Fibroblast of the aortic adventitia (primary cell): Measurements from ENCODE around the gene PHF21B. TPM values are rescaled to one million over a fixed set of nuclear protein-coding genes. Genes with fewer than 3 reads are reported as not detected.

ENCODE experiments used
- DNase-seq: peaks from one replicate; pipeline ENCODE4 v3.0.0-alpha.2; 2010; ENCODE audit warnings: low read depth
- H3K4me3 ChIP-seq: 2 replicates; pipeline ENCODE4 v1.5.1; 2011; ENCODE audit warnings: low read depth, mild to moderate bottlenecking, control low read depth, low read length, moderate library complexity
- total RNA-seq: library from RNA; depleted of rRNA; stranded (reverse); fragments of >200 nt; gene quantifications from 2 replicates; pipeline ENCODE4 v1.2.3, GENCODE V29; 2012; ENCODE audit warnings: low replicate concordance
- TF ChIP-seq, protein P1 (sequence below): IDR thresholded peaks from 2 replicates; pipeline ENCODE4 v1.5.1; 2011; ENCODE audit warnings: mild to moderate bottlenecking, low read length, control low read depth, inconsistent platforms; ENCODE audit not compliant: insufficient read depth

The PHF21B gene
- total RNA-seq, 1 donor = not detected

DNA sequence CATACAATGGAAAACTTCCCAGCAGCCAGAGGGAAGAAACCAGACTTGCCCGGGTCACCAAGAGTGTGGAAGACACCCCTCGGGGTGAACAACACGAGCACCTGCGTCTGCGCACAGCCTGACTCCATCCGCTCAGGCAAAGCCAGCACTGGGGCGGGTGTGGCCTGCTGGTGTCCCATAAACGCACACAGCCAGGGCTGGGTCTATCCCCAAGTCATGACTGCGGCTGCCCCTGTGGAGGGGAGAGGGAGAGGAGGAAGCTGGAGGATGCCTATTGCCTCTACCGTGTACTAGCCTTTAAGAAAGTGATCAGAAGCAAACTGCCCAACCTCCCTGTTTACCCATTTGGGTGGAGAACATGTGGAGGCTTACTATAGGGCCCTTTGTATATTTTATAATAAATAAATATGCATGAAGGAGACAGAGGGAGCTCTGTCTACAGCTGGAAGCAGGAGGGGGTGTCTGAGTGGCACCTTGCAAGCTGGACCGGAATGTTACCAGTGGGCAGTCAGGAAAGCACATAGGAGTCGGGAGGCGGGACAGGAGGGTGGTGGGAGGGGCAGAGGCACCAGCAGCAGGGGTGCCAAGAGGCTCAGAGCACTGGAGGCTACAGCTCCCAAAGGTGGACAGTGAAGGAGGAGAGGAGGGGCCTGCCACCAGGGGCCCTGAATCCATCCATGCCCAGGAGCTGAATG lies 79.6 kb downstream of the PHF21B start:
- no peak for DNase-seq
- H3K4me3 ChIP-seq = no peak overlapping the region
- TF ChIP-seq, protein P1, sequence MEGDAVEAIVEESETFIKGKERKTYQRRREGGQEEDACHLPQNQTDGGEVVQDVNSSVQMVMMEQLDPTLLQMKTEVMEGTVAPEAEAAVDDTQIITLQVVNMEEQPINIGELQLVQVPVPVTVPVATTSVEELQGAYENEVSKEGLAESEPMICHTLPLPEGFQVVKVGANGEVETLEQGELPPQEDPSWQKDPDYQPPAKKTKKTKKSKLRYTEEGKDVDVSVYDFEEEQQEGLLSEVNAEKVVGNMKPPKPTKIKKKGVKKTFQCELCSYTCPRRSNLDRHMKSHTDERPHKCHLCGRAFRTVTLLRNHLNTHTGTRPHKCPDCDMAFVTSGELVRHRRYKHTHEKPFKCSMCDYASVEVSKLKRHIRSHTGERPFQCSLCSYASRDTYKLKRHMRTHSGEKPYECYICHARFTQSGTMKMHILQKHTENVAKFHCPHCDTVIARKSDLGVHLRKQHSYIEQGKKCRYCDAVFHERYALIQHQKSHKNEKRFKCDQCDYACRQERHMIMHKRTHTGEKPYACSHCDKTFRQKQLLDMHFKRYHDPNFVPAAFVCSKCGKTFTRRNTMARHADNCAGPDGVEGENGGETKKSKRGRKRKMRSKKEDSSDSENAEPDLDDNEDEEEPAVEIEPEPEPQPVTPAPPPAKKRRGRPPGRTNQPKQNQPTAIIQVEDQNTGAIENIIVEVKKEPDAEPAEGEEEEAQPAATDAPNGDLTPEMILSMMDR = no peak

DNA sequence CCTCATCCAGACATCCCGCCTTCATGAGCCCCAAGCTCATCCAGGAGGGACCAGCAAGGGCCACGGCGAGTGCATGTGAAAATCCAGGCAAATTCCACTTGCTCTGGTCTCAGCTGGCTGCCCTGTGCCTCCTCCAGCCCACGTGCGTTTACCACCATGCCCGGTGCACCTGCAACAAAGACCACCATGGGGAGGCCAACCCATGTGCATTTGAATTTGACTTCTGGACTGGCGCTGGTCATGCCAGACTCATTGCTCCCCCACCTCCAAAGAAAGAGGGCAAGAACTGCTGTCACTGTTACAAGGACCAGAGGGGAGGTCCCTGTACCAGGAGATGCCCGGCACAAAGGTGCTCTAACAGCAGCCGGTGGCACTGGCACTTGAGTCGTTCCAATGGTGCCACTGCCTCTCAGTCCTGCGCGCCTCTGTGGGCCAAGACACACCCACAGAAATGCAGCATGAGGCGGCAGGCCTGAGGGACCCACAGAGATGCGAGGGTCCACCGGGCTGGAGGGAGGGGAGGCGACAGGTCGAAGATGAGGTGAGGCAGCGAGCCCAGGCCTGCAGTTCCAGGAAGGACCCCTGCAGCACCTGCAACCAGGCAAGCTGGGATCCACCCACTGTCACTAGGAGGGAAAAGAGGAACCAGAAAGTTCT lies 80.3 kb downstream of the PHF21B start:
- H3K4me3 ChIP-seq = no peak overlapping the region
- TF ChIP-seq, protein P1 = no peak
- no peak for DNase-seq

DNA sequence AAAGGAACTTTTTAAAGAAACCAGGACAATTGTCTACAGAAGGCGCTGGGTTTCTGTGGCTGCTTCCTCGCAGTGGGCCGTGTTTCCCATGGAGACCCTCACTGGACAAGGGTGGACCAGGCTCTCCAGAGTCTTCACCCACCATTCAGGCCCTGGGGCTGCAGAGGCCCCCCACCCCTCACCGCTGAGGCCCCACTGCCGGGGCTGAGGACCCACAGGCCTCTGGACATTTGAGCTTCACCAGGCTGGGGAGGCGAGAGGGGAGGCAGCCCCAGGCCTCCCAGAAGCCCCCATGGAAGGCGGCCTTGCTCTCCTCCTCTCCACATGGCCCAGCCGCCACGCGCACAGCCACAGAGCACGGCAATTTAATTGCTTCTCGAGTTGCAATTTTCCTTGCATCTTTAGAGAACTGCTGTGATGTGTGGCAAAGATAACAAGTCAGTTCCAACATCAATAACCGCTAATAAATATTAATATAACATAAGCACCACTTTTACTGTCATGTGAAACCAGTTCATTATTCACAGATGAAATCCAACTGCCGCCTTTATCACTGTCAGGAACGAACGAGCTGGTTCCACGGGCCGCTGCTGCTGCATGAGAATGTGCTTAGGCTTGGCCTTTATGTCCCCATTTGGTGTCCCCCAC lies 81.0 kb downstream of the PHF21B start:
- no peak for DNase-seq
- no peak overlapping the region for H3K4me3 ChIP-seq
- TF ChIP-seq, protein P1 = no peak

DNA sequence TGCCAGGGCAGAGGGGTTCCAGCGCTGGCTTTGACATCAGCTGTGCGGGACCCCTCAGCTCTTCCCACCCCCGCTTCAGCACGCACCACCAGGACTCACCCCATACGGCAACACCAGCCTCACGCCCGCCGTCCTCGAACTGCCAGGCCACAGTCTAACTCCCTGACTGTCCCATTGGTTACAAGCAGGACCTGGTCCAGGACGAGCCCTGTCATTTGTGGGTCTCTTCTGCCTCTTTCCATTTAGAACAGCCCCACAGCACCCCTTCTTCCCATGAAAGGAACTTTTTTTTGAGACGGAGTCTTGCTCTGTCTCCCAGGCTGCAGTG lies 81.7 kb downstream of the PHF21B start:
- TF ChIP-seq, protein P1 = no peak
- no peak overlapping the region for H3K4me3 ChIP-seq
- no peak for DNase-seq

DNA sequence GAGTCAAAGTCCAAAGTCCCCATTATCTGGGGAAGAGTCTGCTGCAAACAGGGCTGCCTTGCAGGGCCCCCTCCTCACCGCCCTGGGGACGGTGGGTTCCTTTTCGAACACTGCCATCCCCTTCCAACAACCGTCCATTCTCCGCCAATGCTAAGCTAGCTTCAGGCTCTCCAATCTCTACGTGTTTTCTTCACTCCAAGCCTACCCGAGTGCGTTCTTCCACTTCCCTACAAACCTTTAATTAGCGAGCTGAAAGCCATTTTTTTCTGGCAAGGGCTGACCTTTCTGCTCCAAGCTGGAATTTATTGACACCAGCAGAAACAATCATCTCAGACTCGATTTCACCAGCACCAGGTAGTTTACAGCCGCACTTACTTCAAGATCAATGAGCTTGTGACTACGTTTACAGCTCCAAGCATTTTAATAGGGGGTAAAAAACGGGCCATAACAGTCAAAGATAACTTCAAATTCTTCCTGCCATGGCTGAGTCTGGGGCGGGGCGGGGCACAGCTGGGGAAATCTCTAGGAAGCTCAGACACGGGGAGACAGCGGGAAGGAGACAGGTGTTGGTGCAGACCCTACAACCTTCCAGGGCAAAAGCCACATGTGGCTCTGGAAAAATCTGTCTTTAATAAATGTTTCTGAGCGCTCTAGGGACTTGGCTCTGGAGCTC lies 82.2 kb downstream of the PHF21B start:
- DNase-seq = no peak
- TF ChIP-seq, protein P1 = no peak
- H3K4me3 ChIP-seq = no peak overlapping the region

DNA sequence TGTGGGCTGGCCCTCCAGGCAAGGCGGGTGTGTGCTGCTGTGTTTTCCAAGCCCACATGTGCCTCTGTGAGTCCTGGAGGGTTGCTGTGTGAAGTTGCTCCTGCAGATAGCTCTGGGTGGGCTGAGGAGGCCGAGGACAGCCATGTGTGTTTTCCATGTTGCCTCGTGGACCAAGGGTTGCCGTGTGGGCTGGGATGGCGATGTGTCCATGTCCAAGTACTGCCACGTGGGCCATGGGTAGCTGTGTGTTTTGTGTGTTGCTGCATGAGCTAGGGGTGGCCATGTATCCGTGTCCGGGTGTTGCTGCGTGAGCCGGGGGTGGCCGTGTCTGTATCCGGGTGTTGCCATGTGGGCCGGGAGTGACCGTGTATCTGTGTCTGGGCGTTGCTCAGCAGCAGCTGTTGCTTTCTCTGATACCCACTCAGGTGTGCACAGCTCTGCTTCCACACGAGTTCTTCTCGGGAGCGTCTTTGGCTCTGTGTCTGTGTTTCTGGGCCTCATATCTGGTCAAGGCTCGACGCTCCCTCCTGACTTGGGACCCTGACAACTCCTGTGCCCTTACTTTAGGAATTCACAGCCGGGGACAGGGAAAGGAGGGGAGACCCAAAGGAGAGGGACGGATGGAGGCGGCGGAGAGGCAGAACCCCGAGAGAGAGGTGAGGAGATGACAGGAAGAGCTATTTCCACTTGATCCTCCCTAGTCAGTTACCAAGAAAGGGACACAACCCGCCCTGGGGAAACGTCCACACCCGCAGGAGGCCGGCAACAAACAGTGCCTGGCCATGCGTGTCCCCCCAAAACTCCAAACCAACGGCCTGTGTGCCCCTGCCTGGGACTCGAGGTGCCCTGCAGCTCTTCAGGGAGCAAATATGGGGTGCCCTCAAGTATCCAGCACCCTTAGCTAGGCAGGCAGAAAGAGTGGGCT lies 83.1 kb downstream of the PHF21B start:
- TF ChIP-seq, protein P1 = no peak
- no peak overlapping the region for H3K4me3 ChIP-seq
- no peak for DNase-seq
